Measurements from ENCODE around the gene MTTP.

- no peak for TF ChIP-seq POLR2A (IDR thresholded peaks at IDR 0.05; ENCODE audit: borderline replicate concordance, extremely low read depth, insufficient read depth, insufficient read length)
- TF ChIP-seq EZH2phosphoT487 (IDR thresholded peaks at IDR 0.05; ENCODE audit: borderline replicate concordance), result no peak
- no peak for TF ChIP-seq YY1 (IDR thresholded peaks at IDR 0.05; ENCODE audit: extremely low read depth, insufficient replicate concordance, low read depth, low read length)
- no peak for TF ChIP-seq ATF3 (IDR thresholded peaks at IDR 0.05)
- TF ChIP-seq CTCF (IDR thresholded peaks at IDR 0.05 in 2 of 3, conservative IDR thresholded peaks at IDR 0.05 in 1 of 3; ENCODE audit: borderline replicate concordance in 1 of 3, insufficient read depth in 1 of 3, low read depth in 2 of 3, low read length in 2 of 3), result no peak
- TF ChIP-seq CEBPB (IDR thresholded peaks at IDR 0.05; ENCODE audit: low read depth), result no peak
- TF ChIP-seq RAD21 (IDR thresholded peaks at IDR 0.05; ENCODE audit: low read depth), result no peak
- no peak for TF ChIP-seq MAX (IDR thresholded peaks at IDR 0.05)
- TF ChIP-seq ZNF274 (IDR thresholded peaks at IDR 0.05; ENCODE audit: low read depth, low read length), result no peak
- TF ChIP-seq POLR2AphosphoS5 (IDR thresholded peaks at IDR 0.05; ENCODE audit: low read depth, low read length), result no peak
- TF ChIP-seq CBX3 (IDR thresholded peaks at IDR 0.05; ENCODE audit: low read depth), result no peak
- TF ChIP-seq EGR1 (IDR thresholded peaks at IDR 0.05; ENCODE audit: low read depth), result no peak
- no peak for TF ChIP-seq EZH2 (IDR thresholded peaks at IDR 0.05)
Measured at GRCh38 chr4:99587309-99587708, 12.7 kb downstream of the MTTP start.

Measured in HCT116 (cell line).